NCI-H82 treated with DMSO at 0.1 percent for 48 hours (cell line): ENCODE results near the gene GAPT.

Experiments
- DNase-seq: peaks from one replicate; lab custom pipeline; 2025; ENCODE audit not compliant: unreplicated experiment; lab: John Stamatoyannopoulos, UW

Gene GAPT

DNA sequence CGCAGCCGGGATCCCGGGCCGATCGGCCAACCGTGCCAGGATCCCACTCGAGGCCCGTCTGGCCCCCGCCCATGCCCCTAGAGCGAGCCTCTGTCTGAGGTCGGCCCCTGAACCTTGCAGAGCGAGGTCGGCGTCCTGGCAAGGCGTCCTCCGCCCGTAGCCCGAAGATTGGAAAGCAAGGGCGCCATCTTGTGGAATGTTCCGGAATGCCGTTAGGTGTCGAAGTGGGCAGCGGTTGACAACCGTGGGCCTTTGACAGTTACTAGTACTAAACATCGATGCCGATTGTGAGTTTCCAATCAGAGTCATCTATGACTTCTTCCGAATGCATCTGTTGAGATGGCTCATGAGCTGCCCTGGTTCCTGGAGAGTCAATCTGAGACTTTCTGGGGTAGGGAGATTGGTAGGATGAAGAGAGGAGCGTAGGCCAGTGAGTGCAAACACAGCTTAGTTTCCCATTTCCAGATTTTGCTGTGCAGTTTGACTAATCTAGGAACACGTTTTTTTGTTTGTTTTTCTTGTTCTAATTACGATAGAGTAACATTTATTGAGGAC, 30.4 kb upstream of the GAPT start:
- DNase-seq, result peak; percentile 71

DNA sequence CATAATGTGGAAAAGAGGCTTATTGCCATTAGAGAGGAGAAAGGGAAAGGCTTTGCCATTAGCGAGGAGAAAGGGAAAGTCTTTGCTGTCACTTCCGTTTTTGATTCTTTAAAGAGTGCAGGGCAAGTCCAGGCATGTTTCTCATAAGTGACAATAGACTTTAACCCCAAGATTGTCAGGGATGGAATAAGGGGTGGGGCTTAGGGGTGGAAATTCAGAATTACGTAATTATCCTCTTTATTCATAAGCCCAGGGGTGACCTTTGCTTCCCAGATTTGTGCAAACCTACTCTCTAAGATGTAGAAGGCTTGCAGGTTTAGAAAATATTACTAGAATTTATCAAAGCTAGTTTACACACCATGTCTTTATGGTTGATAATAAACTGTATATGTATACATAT, 29.1 kb upstream of the GAPT start:
- no peak for DNase-seq

DNA sequence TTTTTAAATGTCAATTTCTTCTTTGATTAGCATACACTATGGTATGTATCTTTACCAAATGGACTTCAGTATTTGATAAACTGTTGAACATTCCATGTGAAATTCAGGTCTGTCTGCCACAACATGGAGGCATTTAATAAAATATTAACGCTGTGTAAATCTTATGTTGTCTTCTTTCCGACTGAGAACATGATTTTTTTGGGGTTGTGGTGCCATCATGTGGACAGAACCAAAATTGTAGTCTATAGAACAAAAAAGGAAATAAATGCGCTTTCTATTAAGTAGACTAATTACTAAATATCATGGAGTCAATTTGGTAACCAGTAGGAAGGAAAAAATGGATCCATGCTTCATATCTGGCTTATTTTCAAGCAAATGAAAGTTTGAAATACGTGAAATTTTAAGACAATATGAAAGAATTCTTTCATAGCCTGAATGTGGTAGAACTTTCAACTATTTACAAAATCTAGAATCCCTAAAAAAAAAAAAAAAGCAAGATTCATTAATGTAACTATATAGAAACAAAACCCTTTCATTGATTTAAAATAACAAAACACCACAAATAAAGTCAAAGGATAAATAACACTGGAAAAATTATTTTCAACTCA, 28.5 kb upstream of the GAPT start:
- no peak for DNase-seq

DNA sequence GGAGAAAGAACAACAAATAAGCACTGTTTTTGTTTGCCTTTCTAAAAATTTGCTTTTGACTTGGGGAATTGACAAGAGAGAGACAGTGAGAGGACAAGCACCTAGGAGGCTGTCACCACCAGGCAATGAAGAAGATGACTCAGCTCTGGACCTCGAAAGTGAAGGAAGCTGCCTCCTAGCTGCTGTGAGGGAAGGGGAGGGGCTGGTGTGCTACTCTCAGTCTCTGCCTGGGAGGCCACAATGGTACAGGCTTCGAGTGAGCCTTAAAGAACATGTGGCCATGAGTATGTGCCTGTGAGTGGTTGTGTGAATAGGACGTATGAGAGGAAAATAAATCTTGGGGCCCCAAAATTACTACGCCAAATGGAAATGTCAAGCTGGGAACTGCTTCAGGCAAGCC, 24.3 kb upstream of the GAPT start:
- no peak for DNase-seq

DNA sequence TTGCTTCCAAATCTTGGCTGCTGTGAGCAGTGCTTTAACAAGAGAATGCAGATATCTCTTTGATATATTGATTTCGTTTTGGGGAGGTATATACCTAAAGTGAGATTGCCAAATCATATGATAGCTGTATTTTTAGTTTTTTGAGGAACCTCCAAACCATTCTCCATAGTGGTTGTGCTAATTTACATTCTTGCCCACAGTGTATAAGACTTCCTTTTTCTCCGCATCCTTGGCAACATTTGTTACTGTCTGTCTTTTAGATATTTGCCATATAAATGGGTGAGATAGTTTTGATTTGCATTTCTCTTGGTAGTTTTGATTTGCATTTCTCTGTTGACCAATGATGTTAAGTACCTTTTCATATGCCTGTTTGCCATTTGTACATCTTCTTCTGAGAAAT, 21.3 kb upstream of the GAPT start:
- DNase-seq, result no peak

DNA sequence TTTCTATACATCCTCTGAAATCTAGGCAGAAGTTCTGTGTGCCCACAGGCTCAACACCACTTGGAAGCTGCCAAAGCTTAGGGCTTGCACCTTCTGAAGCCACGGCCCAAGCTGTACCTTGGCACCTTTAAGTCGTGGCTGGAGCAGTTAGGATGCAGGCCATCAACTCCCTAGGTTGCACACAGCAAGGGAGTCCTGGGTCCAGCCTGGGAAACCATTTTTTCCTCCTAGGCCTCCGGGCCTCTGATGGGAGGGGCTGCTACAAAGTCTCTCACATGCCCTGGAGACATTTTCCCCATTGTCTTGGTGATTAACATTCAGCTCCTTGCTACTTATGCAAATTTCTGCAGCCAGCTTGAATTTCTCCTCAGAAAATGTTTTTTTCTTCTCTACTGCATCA, 15.8 kb upstream of the GAPT start:
- DNase-seq, result no peak

DNA sequence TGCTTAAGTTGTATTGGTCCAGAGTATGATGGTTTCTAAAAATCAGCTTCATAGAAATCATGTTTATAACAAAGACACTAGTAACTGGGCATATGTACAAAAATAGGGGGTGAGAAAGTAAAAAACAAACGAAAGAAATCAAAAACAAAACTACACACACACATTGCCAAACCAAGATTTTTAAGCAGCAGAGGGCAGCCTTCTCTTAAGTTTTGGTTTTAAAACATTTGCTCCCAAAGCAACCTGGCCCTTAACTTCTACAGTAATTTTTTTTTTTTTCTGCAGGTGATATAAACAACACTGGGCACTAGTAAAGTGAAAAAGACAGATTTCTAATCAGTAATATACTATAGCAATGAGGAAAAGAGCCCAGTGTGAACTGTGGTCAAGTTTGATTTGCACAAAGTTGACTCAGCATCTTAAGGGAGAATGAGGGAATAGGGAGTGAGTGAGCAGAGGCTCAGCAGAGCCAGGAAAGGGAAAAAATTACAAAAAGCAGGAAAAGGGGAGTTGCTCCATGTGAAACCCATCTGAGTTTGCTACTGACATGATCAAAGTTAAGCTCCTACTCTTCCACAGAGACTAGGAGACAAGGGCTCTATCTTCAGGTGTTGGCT, 13.4 kb upstream of the GAPT start:
- DNase-seq, result no peak

DNA sequence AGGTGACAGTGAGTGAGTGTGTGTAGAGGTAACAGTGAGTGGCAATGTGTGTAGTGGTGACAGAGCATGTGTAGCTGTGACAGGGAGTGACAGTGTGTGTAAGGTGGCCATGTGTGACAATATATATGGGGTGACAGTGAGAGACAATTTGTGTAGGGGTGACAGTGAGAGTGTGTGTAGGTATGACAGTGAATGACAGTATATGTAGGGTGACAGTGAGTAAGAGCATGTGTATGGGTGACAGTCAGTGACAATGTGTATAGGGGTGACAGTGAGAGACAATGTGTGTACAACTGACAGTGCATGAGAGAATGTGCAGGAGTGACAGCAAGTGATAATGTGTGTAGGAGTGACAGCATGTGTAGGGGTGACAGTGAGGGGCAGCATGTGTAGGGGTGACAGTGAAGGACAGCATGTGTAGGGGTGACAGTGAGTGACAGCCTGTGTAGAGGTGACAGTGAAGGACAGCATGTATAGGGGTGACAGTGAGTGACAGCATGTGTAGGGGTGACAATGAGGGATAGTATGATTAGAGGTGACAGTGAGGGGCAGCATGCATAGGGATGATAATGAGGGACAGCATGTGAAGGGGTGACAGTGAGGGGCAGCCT, 10.1 kb upstream of the GAPT start:
- DNase-seq, result no peak

DNA sequence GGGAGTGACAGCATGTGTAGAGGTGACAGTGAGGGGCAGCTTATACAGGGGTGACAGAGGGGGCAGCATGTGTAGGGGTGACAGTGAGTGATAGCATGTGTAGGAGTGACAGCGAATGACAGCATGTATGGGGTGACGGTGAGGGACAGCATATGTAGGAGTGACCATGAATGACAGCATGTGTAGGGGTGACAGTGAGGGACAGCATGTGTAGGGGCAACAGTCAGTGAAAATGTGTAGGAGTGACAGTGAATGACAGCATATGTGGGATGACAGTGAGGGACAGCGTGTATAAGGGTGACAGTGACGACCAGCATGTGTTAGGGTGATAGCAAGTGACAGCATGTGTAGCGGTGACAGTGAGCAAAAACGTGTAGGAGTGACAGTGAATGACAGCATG, 9.4 kb upstream of the GAPT start:
- no peak for DNase-seq

DNA sequence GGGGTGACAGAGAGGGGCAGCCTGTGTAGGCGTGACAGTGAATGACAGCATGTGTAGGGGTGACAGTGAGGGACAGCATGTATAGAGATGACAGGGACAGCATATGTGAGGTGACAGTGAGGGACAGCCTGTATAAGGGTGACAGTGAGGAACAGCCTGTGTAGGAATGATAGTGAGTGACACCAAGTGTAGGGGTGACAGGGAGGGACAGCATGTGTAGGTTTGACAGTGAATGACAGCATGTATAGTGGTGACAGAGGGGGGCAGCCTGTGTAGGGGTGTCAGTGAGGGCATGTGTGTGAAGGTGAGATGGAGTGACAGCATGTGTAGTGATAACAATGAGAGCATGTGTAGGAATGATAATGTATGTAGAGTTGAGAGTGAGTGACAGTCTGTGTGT, 8.7 kb upstream of the GAPT start:
- DNase-seq, result no peak

DNA sequence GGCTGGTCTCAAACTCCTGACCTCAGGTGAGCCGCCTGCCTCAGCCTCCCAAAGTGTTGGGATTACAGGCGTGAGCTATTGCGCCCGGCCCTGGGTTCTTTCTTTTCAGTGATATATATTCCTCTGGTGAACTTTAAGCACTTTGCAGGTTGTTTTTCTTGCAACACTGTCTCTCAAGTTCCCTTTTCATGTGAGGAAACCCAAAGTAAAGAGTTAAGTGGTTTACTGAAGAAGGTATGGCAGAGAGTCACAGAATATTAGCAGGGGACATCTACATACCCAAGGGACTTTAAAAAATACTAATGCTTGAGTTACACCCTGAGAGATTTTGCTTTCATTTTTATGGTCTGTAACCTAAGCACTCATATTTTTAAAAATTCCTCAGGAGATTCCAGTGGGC, 6.7 kb upstream of the GAPT start:
- DNase-seq, result no peak

DNA sequence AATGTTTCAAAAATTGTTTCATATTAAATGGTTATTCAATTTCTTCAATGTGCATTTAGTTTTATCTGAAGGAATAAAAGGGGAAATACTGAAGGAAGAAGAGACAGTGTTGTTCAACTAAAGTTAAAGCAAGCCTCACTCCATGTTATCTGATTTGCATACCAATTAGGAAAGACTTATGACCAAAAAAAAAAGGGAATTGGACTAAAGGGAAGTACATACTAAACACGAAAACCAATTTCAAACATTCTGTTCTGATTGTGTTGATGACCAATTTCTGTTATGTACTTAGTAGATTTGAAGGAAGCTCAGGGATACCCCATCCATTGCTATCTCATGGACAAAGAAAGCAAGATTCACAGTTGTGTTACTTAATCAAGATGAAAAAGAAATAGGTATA, 4.9 kb upstream of the GAPT start:
- no peak for DNase-seq

DNA sequence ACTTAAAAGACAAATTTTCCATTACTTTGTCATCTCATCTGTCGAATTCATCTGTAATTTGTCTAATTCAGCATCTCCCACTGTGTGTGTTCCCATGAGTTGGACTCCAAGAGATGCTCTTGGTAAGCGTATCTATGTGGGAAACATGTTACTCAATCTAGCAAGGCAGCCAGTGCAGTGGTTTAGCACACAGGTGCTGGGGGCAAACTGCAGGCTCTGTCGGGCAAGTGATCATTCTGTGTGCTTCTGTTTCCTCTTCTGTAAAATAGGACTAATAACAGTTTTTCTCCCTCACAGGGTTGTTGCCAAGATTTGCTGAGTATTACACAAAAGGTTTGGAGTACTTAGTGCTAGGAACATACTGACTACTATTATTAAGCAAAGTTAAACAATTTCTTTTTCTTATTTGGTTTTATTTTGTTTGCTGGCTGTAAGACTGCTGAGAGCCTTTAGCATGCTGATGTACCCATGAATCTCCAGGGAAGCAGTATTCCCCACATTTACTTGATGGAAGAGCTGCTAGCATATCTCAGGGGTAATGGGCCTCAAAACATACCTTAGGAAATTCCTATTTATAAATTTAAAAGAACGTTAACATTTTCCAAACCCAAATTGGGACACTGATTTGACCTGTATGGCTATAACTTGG, 709 bp upstream of the GAPT start:
- no peak for DNase-seq

DNA sequence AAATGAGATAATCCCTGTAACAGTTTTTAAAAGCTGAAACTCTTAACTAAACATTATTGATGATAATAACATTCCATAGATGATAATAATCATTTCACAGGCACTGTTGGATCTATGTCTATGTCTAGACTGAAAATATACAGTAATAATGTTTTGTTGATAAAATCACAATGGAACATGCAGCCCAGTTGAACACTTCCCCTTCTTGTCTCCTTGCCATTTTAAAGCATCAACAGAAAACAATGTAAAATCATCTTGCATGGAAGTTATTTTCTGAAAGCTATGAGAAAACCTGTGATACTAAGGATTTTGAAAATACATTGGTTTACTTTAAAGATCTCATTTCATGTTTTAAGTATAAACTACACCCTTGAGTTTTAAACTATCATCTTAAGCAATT, 1.9 kb downstream of the GAPT start:
- DNase-seq, result no peak

DNA sequence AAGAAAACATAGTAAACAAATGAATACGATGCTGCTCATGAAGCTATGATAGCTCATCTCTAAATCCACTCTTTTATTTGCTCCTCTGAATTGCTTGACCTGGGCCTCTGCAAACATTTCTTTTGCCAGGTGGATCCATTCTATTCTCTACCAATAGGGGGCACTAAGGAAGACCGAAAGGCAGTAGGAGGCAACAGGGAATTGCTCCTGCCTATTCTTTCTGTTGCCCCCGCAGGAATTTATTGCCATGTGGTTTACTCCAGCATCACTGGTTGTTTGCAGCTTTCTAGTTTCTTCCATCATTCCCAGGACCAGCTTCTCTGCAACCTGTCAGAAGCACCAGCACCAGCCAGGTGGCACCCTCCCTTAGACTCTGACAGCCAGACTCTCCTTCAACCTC, 5.3 kb downstream of the GAPT start:
- no peak for DNase-seq

DNA sequence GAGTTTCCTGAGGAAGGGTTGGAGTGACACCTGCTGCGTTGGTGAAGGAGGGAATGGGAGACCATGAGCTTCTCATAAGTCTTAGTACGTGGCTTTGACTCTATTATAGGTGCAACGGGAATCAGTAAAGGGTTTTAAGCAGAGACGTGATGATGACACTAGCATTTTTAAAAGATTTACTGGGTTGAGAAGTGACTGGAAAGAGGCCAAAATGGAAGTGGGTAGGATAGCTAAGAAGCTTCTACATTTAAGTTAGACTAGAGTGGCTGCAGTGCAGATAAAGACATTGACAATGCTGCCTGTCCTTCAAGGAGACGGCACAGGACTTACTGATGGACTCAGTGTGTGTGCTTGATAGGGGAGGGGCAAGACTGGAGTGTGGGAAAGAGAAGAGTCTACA, 6.2 kb downstream of the GAPT start:
- no peak for DNase-seq

DNA sequence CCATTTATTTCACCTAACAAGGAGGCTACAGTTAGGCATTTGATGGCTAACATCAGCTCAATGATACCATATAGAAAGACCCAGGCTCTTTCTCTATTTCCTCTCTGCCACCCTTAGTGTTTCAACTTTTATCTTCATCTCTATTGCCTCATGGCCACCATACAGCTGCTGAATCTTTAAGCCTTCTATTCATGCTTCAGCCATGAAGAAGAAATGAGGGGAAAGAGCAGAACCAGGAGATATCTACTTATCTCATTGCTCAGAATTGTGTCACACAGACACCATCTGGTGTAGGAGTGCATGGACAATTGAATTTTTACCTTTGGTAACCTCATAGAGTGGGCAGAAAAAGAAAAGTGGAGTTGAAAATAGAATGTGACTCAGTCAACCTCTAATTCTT, 6.7 kb downstream of the GAPT start:
- no peak for DNase-seq

DNA sequence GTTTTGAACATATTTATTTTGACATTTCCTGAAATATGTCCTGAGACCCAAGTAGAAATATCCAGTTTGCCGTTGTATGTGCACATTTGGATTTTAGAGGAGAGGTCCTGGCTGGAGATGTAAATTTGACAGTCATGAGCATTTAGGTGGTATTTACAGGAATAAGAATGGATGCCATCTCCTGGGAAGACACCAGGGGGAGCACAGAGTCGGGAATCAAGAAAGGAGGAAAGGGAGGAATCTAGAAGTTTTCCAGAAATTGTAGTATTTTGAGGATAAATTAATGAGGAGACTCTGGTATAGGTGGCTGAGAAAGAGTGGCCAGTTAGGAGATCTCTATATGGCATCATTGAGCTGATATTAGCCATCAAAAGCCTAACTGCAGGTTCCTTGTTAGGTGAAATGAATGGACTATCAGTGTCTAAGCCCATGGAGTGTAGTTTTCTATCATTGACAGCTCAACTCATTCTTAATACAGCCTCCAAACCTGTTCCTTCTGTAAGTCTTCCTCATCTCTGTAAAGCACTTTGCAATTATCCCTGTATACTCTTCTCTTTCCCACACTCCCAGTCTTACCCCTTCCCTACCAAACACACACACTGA, 7.2 kb downstream of the GAPT start:
- no peak for DNase-seq

DNA sequence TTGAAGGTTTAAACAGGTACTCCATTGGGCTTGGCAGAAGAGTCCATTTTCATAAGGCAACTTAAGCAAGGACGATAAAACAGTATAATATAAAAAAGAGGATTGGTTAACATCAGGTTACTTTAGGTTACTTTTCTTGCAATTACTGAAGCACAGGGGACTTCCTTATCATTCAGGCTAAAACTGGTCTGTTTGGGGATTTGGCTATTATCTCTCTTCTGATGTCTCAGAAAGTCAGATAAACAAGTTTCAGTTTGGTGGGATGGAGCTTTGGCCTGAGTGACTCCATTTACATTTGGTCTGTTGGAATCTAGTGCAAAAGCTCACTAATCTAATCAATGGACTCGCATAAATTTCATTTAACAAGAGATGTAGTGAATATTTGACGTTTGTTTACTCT, 8.0 kb downstream of the GAPT start:
- DNase-seq, result no peak

DNA sequence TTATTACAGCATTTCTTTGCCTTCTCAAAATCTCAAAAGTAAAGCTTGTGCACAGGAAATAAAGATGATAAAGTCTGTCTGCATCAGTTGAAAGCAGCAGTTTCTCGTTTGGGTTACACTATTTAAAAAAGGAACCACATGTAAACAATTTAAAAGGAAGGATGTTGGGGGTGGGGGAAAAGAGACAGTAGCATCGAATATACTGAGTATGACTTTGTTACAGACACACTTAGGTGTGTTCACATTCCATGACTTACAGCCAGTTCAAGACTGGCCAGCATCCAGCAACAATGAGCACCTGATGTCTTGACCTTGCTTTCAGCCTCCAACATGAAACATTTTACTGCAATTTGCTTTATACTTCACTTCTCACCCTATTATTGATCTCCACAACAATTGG, 8.7 kb downstream of the GAPT start:
- no peak for DNase-seq

DNA sequence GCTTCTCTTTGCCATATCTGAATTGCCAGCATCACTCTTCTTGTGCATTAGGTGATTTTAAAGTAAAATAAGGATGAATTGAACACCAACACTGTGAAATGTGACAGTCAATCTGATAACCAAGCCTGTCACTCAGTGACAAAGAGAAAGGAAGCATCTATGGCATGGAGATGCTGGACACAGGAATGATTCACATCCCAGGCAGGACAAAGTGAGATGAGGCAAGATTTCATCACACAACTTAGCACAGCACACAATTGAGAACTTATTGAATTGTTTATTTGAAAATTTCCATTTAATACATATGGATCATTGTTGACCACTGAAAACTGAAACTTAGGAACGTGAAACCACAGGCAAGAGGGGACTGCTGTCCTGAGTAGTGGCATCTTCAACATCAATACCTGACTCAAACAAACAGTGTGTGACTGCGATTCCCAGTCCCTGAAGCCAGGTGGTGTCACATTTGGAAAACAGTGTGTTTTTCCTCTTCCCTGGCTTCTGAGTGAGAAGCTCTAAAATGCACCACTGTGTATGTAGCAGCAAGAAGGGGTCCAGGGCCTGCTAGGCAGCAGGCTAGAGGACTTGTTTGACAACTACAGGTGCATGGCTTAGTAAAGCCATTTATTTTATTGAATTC, 10.7 kb downstream of the GAPT start:
- no peak for DNase-seq
